Lung (tissue), 12 donors: ENCODE measurements around the gene GDF7. TPM values are rescaled to one million over a fixed set of nuclear protein-coding genes. Genes with fewer than 3 reads are reported as not detected.

ENCODE experiments used
- ATAC-seq: fragments of 200-7000 bp; cut with Tn5 transposase; one replicate; pipeline ENCODE4 v1.9.1; 2020; ENCODE audit warnings: moderate number of reproducible peaks; ENCODE audit not compliant: insufficient read depth, low FRiP score
- DNase-seq, 3 donors: peaks; one replicate each; pipeline ENCODE4 v3.0.0-alpha.2; 2013 to 2017
- H3K27ac ChIP-seq, 2 donors: one replicate each; pipeline ENCODE4 v1.5.1; 2013; ENCODE audit warnings: mild to moderate bottlenecking in 2 of 2, moderate library complexity in 2 of 2, control low read depth in 1 of 2, inconsistent platforms in 1 of 2, low read depth in 1 of 2, low read length in 1 of 2
- H3K27me3 ChIP-seq, 3 donors: one replicate each; pipeline ENCODE4 v1.5.1; 2013; ENCODE audit warnings: low read length in 2 of 3; ENCODE audit not compliant: control insufficient read depth in 3 of 3, insufficient read depth in 3 of 3
- H3K36me3 ChIP-seq, 4 donors: one replicate each; pipeline ENCODE4 v1.5.1; 2013; ENCODE audit warnings: low read length in 4 of 4, mild to moderate bottlenecking in 1 of 4, moderate library complexity in 1 of 4; ENCODE audit not compliant: control insufficient read depth in 4 of 4, insufficient read depth in 4 of 4
- H3K4me1 ChIP-seq, 5 donors: one replicate each; pipeline ENCODE4 v1.5.1; 2013; ENCODE audit warnings: low read length in 5 of 5, mild to moderate bottlenecking in 2 of 5, moderate library complexity in 1 of 5; ENCODE audit not compliant: control insufficient read depth in 5 of 5, insufficient read depth in 5 of 5
- H3K4me3 ChIP-seq: one replicate; pipeline ENCODE4 v1.5.1; 2013; ENCODE audit warnings: mild to moderate bottlenecking, control low read depth, moderate library complexity
- H3K9ac ChIP-seq, 2 donors: one replicate each; pipeline ENCODE4 v1.5.1; 2013; ENCODE audit warnings: low read length in 2 of 2, control low read depth in 1 of 2; ENCODE audit not compliant: insufficient read depth in 1 of 2
- H3K9me3 ChIP-seq, 4 donors: one replicate each; pipeline ENCODE4 v1.5.1; 2013; ENCODE audit warnings: low read length in 3 of 4, mild to moderate bottlenecking in 1 of 4, moderate library complexity in 1 of 4; ENCODE audit not compliant: control insufficient read depth in 4 of 4, insufficient read depth in 3 of 4
- WGBS, 2 donors: extraction: QIAGEN DNeasy Blood & Tissue Kit; methylation state at CpG; one replicate each; pipeline ENCODE4 v1.1.7; 2013; 5-methylcytosine and 5-hydroxymethylcytosine counted together
- polyA plus RNA-seq, 2 donors: library from polyadenylated mRNA; stranded (reverse); fragments of 200-250 nt; gene quantifications; one replicate each; pipeline ENCODE4 v1.2.1, GENCODE V29; 2013
- total RNA-seq, 2 donors: library from RNA; depleted of rRNA in 1 of 2; stranded (reverse); fragments of >200 nt in 1 of 2; gene quantifications; one replicate each; pipeline ENCODE4 v1.2.1, GENCODE V29; 2014 to 2021
- TF ChIP-seq, protein P1 (sequence below): IDR thresholded peaks from 2 replicates; pipeline ENCODE4 v1.5.1; 2012; ENCODE audit warnings: mild to moderate bottlenecking; ENCODE audit errors: control extremely low read depth, extremely low read depth
- donor health status: control.
- donor health status: control.
- donor health status: Bipolar disorder and iron deficiency.
- donor health status: healthy.
- donor health status: DM: yes; HTN: yes; CAD: no.

GDF7 gene
- total and polyA plus RNA-seq, 4 donors, result 0.10 to 0.54 (median 0.31) TPM

DNA sequence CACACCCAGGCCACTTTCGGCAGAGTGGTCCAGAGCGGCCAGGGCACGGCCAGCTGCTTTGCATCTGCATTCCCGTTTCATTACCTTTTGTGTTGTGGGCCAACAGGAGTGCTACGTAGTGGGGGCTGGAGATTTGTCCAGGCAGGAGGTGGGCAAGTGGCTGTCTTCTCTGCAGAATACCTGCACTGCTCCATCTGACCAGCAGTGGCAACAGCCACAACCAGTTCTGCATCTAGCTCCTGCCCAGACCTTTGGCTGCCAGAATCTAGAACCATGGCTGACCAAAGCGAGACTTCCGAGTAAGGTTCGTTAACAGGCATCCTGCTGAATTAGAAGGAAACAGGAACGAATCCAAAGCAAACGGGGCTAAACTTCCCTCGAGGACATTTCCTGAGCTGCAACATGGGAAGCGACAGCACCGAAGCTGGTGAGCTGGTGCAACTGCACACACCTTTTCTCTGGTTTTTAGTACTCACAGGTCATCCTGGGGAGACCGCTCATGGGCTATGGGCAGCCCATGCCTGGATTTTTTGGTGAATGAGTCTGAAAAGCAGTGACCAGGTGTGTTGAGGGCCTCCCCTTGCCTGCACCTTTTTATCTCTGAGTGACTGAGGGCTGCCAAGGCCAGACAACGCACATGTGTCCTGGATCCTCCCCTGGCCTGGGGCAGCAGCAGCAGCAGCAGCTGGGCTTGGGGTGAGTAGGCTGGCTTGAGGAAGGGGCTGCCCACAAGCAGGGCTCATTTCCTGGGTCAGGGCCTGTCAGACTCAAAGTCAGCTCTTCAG lies 10.5 kb downstream of the GDF7 start:
- Histone ChIP-seq H3K27me3 (peaks cover 0 to 26% (median 23%) of the 10 kb centered on the region in 3 donors), H3K4me3 (no peak overlapping the region), H3K9ac (no peak overlapping the region), H3K27ac (no peak overlapping the region), H3K36me3 (peaks cover 0 to 4% (median under 1%) of the 10 kb centered on the region in 4 donors), H3K9me3 (no peaks in the 10 kb centered on the region), H3K4me1 (peaks cover 0 to 5% (median 0%) of the 10 kb centered on the region in 5 donors)
- TF ChIP-seq, protein P1, sequence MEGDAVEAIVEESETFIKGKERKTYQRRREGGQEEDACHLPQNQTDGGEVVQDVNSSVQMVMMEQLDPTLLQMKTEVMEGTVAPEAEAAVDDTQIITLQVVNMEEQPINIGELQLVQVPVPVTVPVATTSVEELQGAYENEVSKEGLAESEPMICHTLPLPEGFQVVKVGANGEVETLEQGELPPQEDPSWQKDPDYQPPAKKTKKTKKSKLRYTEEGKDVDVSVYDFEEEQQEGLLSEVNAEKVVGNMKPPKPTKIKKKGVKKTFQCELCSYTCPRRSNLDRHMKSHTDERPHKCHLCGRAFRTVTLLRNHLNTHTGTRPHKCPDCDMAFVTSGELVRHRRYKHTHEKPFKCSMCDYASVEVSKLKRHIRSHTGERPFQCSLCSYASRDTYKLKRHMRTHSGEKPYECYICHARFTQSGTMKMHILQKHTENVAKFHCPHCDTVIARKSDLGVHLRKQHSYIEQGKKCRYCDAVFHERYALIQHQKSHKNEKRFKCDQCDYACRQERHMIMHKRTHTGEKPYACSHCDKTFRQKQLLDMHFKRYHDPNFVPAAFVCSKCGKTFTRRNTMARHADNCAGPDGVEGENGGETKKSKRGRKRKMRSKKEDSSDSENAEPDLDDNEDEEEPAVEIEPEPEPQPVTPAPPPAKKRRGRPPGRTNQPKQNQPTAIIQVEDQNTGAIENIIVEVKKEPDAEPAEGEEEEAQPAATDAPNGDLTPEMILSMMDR, result no peak
- ATAC-seq, result no peak
- WGBS, 2 donors, result 82 to 84% methylated on average over 15 of the region's 15 CpGs
- no peak for DNase-seq

- WGBS, 2 donors, result 98 to 100% methylated on average over 1 of the region's 1 CpG
- H3K27me3 ChIP-seq, result peaks cover 0 to 21% (median 18%) of the 10 kb centered on the region in 3 donors
- no peaks in the 10 kb centered on the region for H3K9me3 ChIP-seq
- no peak for ATAC-seq
- DNase-seq, result no peak
- H3K27ac ChIP-seq, result no peak overlapping the region
- no peak overlapping the region for H3K4me3 ChIP-seq
- peaks cover 0 to 9% (median under 1%) of the 10 kb centered on the region in 4 donors for H3K36me3 ChIP-seq
- peaks cover 0 to 5% (median 0%) of the 10 kb centered on the region in 5 donors for H3K4me1 ChIP-seq
- TF ChIP-seq, protein P1, result no peak
- H3K9ac ChIP-seq, result no peak overlapping the region
These were observed 11.1 kb downstream of the GDF7 start for GRCh38 chr2:20678086-20678395.

- no peak overlapping the region for H3K9ac ChIP-seq
These were observed 11.8 kb downstream of the GDF7 start for GRCh38 chr2:20678780-20679179.

More at GRCh38 chr2:20678780-20679179, 11.8 kb downstream of the GDF7 start:
- ATAC-seq (no peak), DNase-seq (no peak)
- Histone ChIP-seq H3K36me3 (peaks cover 0 to 11% (median under 1%) of the 10 kb centered on the region in 4 donors), H3K9me3 (no peaks in the 10 kb centered on the region), H3K4me1 (peaks cover 0 to 5% (median 0%) of the 10 kb centered on the region in 5 donors), H3K27ac (no peak overlapping the region), H3K4me3 (no peak overlapping the region), H3K27me3 (peaks cover 0 to 13% (median 10%) of the 10 kb centered on the region in 3 donors)
- TF ChIP-seq, protein P1, result no peak
- WGBS, 2 donors, result 84 to 92% methylated on average over 2 of the region's 2 CpGs
